Measurements from ENCODE around the gene DMAC1. TPM values are rescaled to one million over a fixed set of nuclear protein-coding genes. Genes with fewer than 3 reads are reported as not detected.

The DMAC1 gene, protein sequence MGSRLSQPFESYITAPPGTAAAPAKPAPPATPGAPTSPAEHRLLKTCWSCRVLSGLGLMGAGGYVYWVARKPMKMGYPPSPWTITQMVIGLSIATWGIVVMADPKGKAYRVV
- total RNA-seq = 12.1 and 15.7 TPM in 2 replicates

GRCh38 chr9:7799234-7799943, at the start of gene DMAC1:
DMAC1 (minus strand) TSS chr9:7799778; CDS start chr9:7799734, 44 bp downstream.

Measured in airway epithelial cell (primary cell).